ENCODE results near the gene PROSER3. TPM values are rescaled to one million over a fixed set of nuclear protein-coding genes. Genes with fewer than 3 reads are reported as not detected.

Gene PROSER3
- total and polyA plus RNA-seq, 9 of the 15 experiments (the other 6 are each of a cell fraction or from before 2014, with no cell fraction given), result 1.0 to 39.5 (median 5.1) TPM

GRCh38 chr19:35775298-35776101 is 17.5 kb downstream of the PROSER3 start, which contains the start of gene ARHGAP33 (continued):
- TF ChIP-seq MCM2 (IDR thresholded peaks at IDR 0.05; ENCODE audit: low read depth) (no peak), GATAD2B (IDR thresholded peaks at IDR 0.05; ENCODE audit: borderline replicate concordance) (no peak), RBM25 (IDR thresholded peaks at IDR 0.05; ENCODE audit: low read depth, low read length, severe bottlenecking) (no peak), RBBP5 (IDR thresholded peaks at IDR 0.05; ENCODE audit: borderline replicate concordance, insufficient read depth, low read length, poor library complexity, severe bottlenecking) (peak; percentile 31), ZNF592 (IDR thresholded peaks at IDR 0.05) (no peak), THAP7 (CRISPR knock-in tag; IDR thresholded peaks at IDR 0.05) (no peak), CHCHD3 (CRISPR knock-in tag; IDR thresholded peaks at IDR 0.05) (no peak), RFX7 (CRISPR knock-in tag; IDR thresholded peaks at IDR 0.05) (no peak), CHD7 (IDR thresholded peaks at IDR 0.05; ENCODE audit: low read depth, low read length) (no peak)

All from K562 (cell line).